ENCODE results near the gene THAP11.

THAP11 gene

DNA sequence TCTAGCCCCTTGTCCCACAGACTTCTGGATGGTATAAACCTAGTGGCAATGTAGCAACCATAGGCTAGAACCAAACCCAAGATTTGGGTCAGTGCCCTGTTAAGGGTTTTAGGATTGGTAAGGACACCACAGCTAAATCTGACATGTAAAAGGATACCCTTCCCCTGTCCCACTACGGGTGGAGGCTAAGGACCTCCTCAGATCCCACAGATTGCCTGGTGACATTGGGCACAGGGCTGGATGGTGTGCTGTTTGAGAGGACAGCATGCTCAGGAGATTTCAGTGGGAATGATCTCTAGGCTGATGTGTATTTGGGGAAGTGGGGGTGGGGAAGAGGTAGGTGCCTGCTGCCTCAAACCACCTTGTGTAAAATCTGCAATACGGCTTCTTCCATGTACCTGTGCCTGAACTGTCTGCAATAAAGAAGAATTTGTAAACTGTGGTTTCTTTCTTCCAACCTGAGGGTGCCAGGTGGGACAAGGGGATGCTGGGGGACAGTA, 30.1 kb downstream of the THAP11 start:
- Histone ChIP-seq H3K36me3 (ENCODE audit: low read depth) (peaks cover 58% of the 10 kb centered on the region), H3K9me3 (ENCODE audit: severe bottlenecking) (no peaks in the 10 kb centered on the region), H3K27me3 (ENCODE audit: insufficient read depth, poor library complexity, severe bottlenecking) (no peaks in the 10 kb centered on the region), H3K4me3 (ENCODE audit: severe bottlenecking) (no peak overlapping the region), H3K27ac (ENCODE audit: poor library complexity, severe bottlenecking) (peak overlapping the region; percentile 49), H3K4me1 (ENCODE audit: insufficient read depth, poor library complexity, severe bottlenecking) (peaks cover 8% of the 10 kb centered on the region)
- no peak for ATAC-seq (ENCODE audit: low read depth)
- TF ChIP-seq, protein P1, sequence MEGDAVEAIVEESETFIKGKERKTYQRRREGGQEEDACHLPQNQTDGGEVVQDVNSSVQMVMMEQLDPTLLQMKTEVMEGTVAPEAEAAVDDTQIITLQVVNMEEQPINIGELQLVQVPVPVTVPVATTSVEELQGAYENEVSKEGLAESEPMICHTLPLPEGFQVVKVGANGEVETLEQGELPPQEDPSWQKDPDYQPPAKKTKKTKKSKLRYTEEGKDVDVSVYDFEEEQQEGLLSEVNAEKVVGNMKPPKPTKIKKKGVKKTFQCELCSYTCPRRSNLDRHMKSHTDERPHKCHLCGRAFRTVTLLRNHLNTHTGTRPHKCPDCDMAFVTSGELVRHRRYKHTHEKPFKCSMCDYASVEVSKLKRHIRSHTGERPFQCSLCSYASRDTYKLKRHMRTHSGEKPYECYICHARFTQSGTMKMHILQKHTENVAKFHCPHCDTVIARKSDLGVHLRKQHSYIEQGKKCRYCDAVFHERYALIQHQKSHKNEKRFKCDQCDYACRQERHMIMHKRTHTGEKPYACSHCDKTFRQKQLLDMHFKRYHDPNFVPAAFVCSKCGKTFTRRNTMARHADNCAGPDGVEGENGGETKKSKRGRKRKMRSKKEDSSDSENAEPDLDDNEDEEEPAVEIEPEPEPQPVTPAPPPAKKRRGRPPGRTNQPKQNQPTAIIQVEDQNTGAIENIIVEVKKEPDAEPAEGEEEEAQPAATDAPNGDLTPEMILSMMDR (IDR thresholded peaks at IDR 0.05; ENCODE audit: poor library complexity, severe bottlenecking): no peak
- no peak for DNase-seq (ENCODE audit: low spot score)

DNA sequence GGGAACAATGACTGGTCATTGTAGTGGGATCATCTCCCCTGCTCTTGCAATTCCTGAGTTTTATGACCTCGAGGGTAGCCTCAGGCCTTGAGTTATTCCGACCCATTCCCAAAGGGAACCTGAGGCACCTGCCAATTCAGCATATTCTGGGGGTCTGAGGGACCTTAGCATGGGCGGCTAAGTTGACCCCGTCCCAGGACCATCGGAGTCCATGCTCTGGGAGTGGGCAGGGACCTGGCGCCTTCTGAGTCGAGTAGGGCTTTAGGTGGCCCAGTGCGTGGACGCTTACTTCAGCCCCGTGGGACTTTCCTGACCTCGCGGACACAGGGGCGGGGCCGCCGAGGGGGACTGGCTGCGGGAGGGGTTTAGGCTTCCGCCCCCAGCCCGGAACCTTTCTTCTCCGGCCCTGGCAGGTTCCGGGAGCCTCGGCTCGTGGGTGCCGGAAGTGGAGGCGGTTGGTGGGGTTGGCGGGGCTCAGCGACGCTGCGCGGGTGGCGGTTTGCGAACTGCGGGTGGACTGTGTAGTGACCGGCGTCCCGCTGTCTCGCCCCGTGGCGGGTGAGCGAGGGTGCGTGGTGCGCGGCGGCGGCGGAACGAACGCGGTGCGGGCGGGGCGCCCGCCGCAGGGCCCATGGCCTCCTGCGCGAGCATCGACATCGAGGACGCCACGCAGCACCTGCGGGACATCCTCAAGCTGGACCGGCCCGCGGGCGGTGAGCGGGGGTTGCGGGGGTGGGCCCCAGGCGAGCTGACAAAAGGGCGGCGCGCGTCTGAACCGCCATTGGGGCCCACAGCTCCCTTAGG, 30.7 kb downstream of the THAP11 start, which contains the start of gene EDC4:
Gene EDC4 (plus strand): TSS at position 422 of the 804 bp plus-strand sequence. CDS start 210 bp downstream, at position 632.
- DNase-seq (ENCODE audit: low spot score) (peak; percentile 80), ATAC-seq (ENCODE audit: low read depth) (peak; percentile 80)
- Histone ChIP-seq H3K4me1 (ENCODE audit: insufficient read depth, poor library complexity, severe bottlenecking) (peaks cover 8% of the 10 kb centered on the region), H3K9me3 (ENCODE audit: severe bottlenecking) (no peaks in the 10 kb centered on the region), H3K27ac (ENCODE audit: poor library complexity, severe bottlenecking) (peak within 1 kb of the TSS; percentile 49), H3K27me3 (ENCODE audit: insufficient read depth, poor library complexity, severe bottlenecking) (no peaks in the 10 kb centered on the region), H3K4me3 (ENCODE audit: severe bottlenecking) (peak within 1 kb of the TSS; percentile 86), H3K36me3 (ENCODE audit: low read depth) (peaks cover 58% of the 10 kb centered on the region)
- TF ChIP-seq, protein P1 (IDR thresholded peaks at IDR 0.05; ENCODE audit: poor library complexity, severe bottlenecking): no peak

DNA sequence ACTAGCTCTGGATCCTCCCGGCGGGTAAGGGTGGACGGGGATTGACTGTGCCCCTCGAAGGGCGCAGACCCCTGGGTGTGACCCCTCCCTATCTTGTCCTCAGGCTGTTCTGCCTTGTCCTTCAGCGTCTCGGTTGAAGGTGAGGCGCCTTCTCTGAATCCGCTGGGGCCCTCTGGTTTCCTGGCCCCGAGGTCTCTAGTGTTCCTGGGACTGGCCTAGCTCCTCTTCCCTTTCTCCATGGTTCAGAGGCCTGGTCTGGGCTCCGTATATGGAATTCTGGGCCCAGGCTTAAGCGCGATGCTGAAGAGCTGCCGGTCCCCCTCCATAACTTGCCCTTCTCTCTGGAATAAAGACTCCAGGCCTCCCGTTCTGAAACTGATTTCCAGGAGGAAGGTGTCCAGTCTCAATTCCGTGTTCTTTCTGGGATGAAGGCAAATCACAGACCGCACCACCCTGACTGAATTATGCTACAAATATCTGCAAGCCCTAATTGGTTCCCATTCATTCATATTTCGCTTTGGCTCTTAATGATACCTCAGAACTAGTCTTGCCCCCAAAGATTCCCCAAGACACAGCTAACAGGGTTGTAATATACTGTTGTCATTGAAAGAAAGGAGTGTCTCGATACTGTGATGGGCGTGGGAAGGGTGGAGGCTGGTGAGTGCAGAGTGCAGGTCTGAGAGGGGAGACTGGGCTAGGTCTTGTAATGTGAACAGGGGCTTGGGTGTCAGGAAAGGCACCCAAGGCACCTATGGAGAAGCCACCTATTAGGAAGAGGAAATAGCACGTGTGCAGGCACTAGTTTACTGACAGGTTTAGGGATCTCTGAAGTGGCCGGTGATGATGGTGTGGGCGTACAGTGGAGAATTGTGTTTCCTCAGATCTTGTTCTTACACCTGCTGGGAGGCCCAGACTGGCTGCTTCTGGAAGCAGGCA, 31.6 kb downstream of the THAP11 start:
- Histone ChIP-seq H3K9me3 (ENCODE audit: severe bottlenecking) (no peaks in the 10 kb centered on the region), H3K36me3 (ENCODE audit: low read depth) (peaks cover 58% of the 10 kb centered on the region), H3K27ac (ENCODE audit: poor library complexity, severe bottlenecking) (peak overlapping the region; percentile 49), H3K27me3 (ENCODE audit: insufficient read depth, poor library complexity, severe bottlenecking) (no peaks in the 10 kb centered on the region), H3K4me3 (ENCODE audit: severe bottlenecking) (peak overlapping the region; percentile 86), H3K4me1 (ENCODE audit: insufficient read depth, poor library complexity, severe bottlenecking) (peaks cover 8% of the 10 kb centered on the region)
- peak; percentile 32 for ATAC-seq (ENCODE audit: low read depth)
- DNase-seq (ENCODE audit: low spot score): no peak
- TF ChIP-seq, protein P1 (IDR thresholded peaks at IDR 0.05; ENCODE audit: poor library complexity, severe bottlenecking): no peak

DNA sequence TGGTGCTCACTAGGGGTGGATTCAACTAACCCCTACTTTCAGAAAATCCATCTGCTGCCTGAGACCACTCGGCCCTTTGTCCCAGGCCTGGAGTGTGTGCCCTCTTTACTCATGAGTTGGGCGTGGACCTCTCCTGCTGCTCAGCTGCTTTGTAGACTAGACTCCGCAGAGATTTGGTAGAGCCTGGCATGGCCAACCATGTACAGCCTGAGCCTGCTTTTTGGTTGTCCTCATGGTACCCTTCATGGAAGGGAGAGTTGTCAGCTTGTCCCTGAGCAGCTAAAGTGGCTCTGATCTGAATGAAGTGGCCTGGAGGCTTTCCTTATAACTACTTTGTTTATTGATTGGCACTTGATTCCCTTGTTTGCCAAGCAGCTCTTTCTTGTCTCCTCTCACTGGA, 32.3 kb downstream of the THAP11 start:
- H3K9me3 ChIP-seq (ENCODE audit: severe bottlenecking): no peaks in the 10 kb centered on the region
- H3K27me3 ChIP-seq (ENCODE audit: insufficient read depth, poor library complexity, severe bottlenecking): no peaks in the 10 kb centered on the region
- DNase-seq (ENCODE audit: low spot score): no peak
- H3K27ac ChIP-seq (ENCODE audit: poor library complexity, severe bottlenecking): no peak overlapping the region
- no peak for ATAC-seq (ENCODE audit: low read depth)
- peaks cover 8% of the 10 kb centered on the region for H3K4me1 ChIP-seq (ENCODE audit: insufficient read depth, poor library complexity, severe bottlenecking)
- TF ChIP-seq, protein P1 (IDR thresholded peaks at IDR 0.05; ENCODE audit: poor library complexity, severe bottlenecking): no peak
- H3K4me3 ChIP-seq (ENCODE audit: severe bottlenecking): peak overlapping the region; percentile 86
- peaks cover 58% of the 10 kb centered on the region for H3K36me3 ChIP-seq (ENCODE audit: low read depth)
